Measurements from ENCODE around the gene ANXA6.
A peak's percentile ranks its signal among the peaks of the same experiment; 100 is the strongest.

Gene ANXA6

GRCh38 chr5:151173711-151174611 lies 16.4 kb upstream of the ANXA6 start:
- Mint-ChIP-seq H3K27ac (no peak overlapping the region), H3K27me3 (no peaks in the 10 kb centered on the region), H3K36me3 (ENCODE audit: low read depth) (peaks cover 9% of the 10 kb centered on the region), H3K9me3 (no peaks in the 10 kb centered on the region), H3K4me3 (no peak overlapping the region), H3K4me1 (ENCODE audit: low read depth) (peaks cover 10% of the 10 kb centered on the region)
- no peak for DNase-seq

- H3K4me1 Mint-ChIP-seq (ENCODE audit: low read depth) = peaks cover 8% of the 10 kb centered on the region
- no peaks in the 10 kb centered on the region for H3K36me3 Mint-ChIP-seq (ENCODE audit: low read depth)
- no peak overlapping the region for H3K4me3 Mint-ChIP-seq
- no peaks in the 10 kb centered on the region for H3K9me3 Mint-ChIP-seq
- peak overlapping the region; percentile 14 for H3K27ac Mint-ChIP-seq
- peak; percentile 2 for DNase-seq
- no peaks in the 10 kb centered on the region for H3K27me3 Mint-ChIP-seq
Measured at GRCh38 chr5:151171529-151171928, 13.9 kb upstream of the ANXA6 start.

- H3K27me3 Mint-ChIP-seq = no peaks in the 10 kb centered on the region
- no peaks in the 10 kb centered on the region for H3K36me3 Mint-ChIP-seq (ENCODE audit: low read depth)
- no peak overlapping the region for H3K27ac Mint-ChIP-seq
- no peak overlapping the region for H3K4me3 Mint-ChIP-seq
- no peaks in the 10 kb centered on the region for H3K9me3 Mint-ChIP-seq
- peaks cover 18% of the 10 kb centered on the region for H3K4me1 Mint-ChIP-seq (ENCODE audit: low read depth)
- DNase-seq = peak; percentile 9
Measured at GRCh38 chr5:151168602-151169344, 11.2 kb upstream of the ANXA6 start.

GRCh38 chr5:151167022-151167421 lies 9.4 kb upstream of the ANXA6 start:
- H3K4me1 Mint-ChIP-seq (ENCODE audit: low read depth) = peaks cover 20% of the 10 kb centered on the region
- no peaks in the 10 kb centered on the region for H3K9me3 Mint-ChIP-seq
- H3K27ac Mint-ChIP-seq = no peak overlapping the region
- no peak overlapping the region for H3K4me3 Mint-ChIP-seq
- H3K27me3 Mint-ChIP-seq = no peaks in the 10 kb centered on the region
- no peak for DNase-seq
- H3K36me3 Mint-ChIP-seq (ENCODE audit: low read depth) = no peaks in the 10 kb centered on the region

DNA sequence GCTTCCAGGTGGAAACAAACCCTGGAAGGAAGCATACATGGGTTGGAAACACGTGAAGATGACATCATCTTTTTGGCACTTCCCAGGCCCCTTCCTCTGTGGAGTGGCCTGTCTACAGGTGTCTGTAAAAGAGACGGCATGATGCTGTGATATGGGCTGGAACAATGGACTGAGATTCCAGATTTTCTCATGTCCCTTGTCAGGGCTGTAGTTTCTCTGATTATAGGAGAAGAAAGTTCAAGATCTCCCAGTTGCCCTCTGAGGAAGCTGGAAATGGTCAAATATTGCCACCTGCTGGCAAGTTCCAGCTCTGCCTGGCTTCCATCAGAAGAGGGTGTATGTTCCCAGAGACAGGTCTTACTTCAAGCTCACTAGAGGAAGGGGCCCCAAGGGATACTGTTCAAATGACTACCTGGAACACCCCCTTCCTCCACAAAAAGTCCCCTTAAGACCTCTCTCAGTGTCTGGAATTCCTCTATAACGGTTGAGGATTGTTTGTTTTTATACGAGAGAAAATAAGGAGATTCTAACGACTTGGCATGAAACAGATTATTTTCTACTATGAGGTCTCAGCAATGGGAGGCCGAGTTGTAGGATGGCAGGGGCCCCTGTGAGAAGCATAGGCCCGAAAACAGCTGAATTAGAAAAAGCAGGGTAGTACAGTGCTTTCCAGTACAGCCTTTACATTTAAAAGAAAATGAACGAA lies 7.3 kb upstream of the ANXA6 start:
- DNase-seq = peak; percentile 85
- Mint-ChIP-seq H3K27ac (peak overlapping the region; percentile 37), H3K9me3 (no peaks in the 10 kb centered on the region), H3K4me1 (ENCODE audit: low read depth) (peaks cover 20% of the 10 kb centered on the region), H3K27me3 (no peaks in the 10 kb centered on the region), H3K4me3 (no peak overlapping the region), H3K36me3 (ENCODE audit: low read depth) (no peaks in the 10 kb centered on the region)

- no peaks in the 10 kb centered on the region for H3K36me3 Mint-ChIP-seq (ENCODE audit: low read depth)
- peaks cover 35% of the 10 kb centered on the region for H3K4me1 Mint-ChIP-seq (ENCODE audit: low read depth)
- no peak for DNase-seq
- no peaks in the 10 kb centered on the region for H3K9me3 Mint-ChIP-seq
- no peaks in the 10 kb centered on the region for H3K27me3 Mint-ChIP-seq
- H3K27ac Mint-ChIP-seq = no peak overlapping the region
- H3K4me3 Mint-ChIP-seq = no peak overlapping the region
Measured at GRCh38 chr5:151162776-151163175, 5.2 kb upstream of the ANXA6 start.

- Mint-ChIP-seq H3K27me3 (no peaks in the 10 kb centered on the region), H3K9me3 (no peaks in the 10 kb centered on the region), H3K36me3 (ENCODE audit: low read depth) (peaks cover 27% of the 10 kb centered on the region), H3K4me1 (ENCODE audit: low read depth) (peaks cover 49% of the 10 kb centered on the region), H3K4me3 (no peak overlapping the region), H3K27ac (peak overlapping the region; percentile 55)
- no peak for DNase-seq
Measured at GRCh38 chr5:151159649-151160373, 2.2 kb upstream of the ANXA6 start.

DNA sequence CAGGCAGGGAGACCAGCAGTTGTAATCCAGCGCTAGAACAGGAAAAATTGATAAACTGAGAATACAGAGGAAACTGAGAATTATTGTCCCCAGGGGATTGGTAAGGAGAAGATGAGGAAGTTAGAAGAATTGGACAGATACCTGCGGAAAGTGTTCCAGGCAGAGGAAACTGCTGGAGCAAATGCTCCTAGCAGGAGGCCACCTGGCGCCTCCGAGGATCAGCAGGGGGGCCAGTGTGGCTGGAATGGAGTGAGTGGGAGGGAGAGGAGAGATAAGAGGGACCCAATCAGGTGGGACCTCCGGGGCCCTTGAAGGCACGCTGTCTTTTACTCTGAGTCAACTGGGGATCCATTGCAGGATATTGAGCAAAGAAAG lies 695 bp upstream of the ANXA6 start:
- peak overlapping the region; percentile 94 for H3K4me3 Mint-ChIP-seq
- H3K9me3 Mint-ChIP-seq = no peaks in the 10 kb centered on the region
- peaks cover 55% of the 10 kb centered on the region for H3K4me1 Mint-ChIP-seq (ENCODE audit: low read depth)
- H3K27ac Mint-ChIP-seq = peak overlapping the region; percentile 93
- H3K27me3 Mint-ChIP-seq = no peaks in the 10 kb centered on the region
- peaks cover 38% of the 10 kb centered on the region for H3K36me3 Mint-ChIP-seq (ENCODE audit: low read depth)
- DNase-seq = no peak

DNA sequence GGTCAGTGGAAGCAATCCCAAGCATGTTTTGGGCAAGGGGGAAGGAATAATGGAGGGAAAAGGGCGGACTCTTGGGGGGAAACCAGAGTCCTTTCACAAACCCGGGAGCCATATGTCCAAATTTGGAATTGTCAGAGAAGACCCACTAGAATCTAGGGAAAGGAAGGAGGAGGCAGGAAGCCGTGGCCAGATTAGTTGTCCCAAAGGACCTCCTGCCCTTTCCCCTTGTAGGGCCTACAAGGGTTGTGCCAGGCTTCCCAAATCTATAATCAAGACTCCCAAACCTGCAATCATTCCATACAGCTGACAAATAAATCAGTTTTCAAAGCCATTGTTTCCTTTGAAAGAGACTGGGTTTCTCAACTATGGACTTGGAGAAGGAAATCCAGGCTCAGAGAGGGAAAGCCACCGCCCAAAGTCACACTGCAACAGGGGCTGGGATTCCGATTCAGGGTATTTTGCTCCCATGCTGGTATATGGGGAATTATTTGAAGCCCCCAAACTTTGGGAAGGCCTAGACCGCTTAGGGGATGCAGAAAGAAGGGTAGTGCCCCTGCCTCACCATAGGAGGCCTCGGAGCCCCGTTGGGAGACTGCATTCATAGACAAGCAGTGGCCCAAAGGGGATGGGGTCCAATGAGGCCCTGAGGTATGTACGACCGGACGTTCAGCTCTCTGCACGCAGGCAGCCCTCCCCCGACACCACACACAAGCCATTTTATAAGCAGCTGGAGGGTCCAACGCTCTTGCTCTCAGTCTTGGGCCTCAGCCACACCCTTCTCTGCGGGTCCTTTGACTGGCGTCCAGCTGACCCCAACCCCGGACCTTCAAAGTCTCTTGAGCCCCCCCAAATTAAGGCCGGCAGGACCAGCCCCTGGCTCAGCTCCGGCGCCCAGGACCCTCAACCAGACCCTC lies 815 bp downstream of the ANXA6 start:
- H3K4me3 Mint-ChIP-seq = peak overlapping the region; percentile 94
- no peaks in the 10 kb centered on the region for H3K9me3 Mint-ChIP-seq
- peak; percentile 55 for DNase-seq
- no peaks in the 10 kb centered on the region for H3K27me3 Mint-ChIP-seq
- H3K27ac Mint-ChIP-seq = peak overlapping the region; percentile 93
- H3K36me3 Mint-ChIP-seq (ENCODE audit: low read depth) = peaks cover 51% of the 10 kb centered on the region
- H3K4me1 Mint-ChIP-seq (ENCODE audit: low read depth) = peaks cover 70% of the 10 kb centered on the region

- DNase-seq = peak; percentile 54
- Mint-ChIP-seq H3K4me3 (peak overlapping the region; percentile 94), H3K27me3 (no peaks in the 10 kb centered on the region), H3K9me3 (no peaks in the 10 kb centered on the region), H3K27ac (peak overlapping the region; percentile 93), H3K4me1 (ENCODE audit: low read depth) (peaks cover 78% of the 10 kb centered on the region), H3K36me3 (ENCODE audit: low read depth) (peaks cover 51% of the 10 kb centered on the region)
Measured at GRCh38 chr5:151155775-151156506, 1.6 kb downstream of the ANXA6 start.

- Mint-ChIP-seq H3K36me3 (ENCODE audit: low read depth) (peaks cover 55% of the 10 kb centered on the region), H3K9me3 (no peaks in the 10 kb centered on the region), H3K4me1 (ENCODE audit: low read depth) (peaks cover 81% of the 10 kb centered on the region), H3K27me3 (no peaks in the 10 kb centered on the region), H3K27ac (peak overlapping the region; percentile 93), H3K4me3 (peak overlapping the region; percentile 94)
- peak; percentile 62 for DNase-seq
Measured at GRCh38 chr5:151154931-151155774, 2.4 kb downstream of the ANXA6 start.

DNA sequence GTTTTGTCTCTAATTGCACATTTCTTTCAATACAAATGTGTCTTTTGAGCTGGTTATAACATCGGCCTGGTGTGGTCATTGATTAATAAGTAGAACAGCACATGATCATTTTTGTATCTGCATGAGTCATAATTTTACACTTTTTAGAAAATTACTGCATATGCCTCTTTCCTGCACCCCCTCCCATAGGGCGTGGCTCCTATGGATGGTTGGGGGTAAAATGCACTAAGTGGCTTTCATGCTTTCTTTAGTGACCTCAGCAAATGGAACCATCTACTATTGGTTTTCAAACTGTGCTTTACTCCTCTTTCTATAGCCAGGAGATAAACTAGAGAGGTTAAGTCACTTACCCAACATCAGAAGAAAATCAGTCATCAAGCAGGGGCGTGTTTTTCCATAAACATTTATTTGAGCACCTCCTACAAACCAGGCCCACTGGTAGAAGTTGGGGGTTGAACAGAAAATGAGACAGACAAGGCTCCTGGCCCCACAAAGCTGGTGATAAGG lies 3.8 kb downstream of the ANXA6 start:
- Mint-ChIP-seq H3K4me3 (peak overlapping the region; percentile 43), H3K36me3 (ENCODE audit: low read depth) (peaks cover 61% of the 10 kb centered on the region), H3K4me1 (ENCODE audit: low read depth) (peaks cover 86% of the 10 kb centered on the region), H3K27me3 (no peaks in the 10 kb centered on the region), H3K9me3 (no peaks in the 10 kb centered on the region), H3K27ac (peak overlapping the region; percentile 93)
- DNase-seq = peak; percentile 57
